WERI-Rb-1 (cell line): ENCODE data around the gene ZFHX3.

Source experiments
- DNase-seq: peaks from one replicate; pipeline ENCODE4 v3.0.0-alpha.2; 2020
- H3K27ac ChIP-seq: fragments of 250-450 bp; sonication (Bioruptor Pico); 2 replicates; pipeline ENCODE4 v1.5.1; 2020; ENCODE audit warnings: mild to moderate bottlenecking, moderate library complexity
- H3K27me3 ChIP-seq: fragments of 250-450 bp; sonication (Bioruptor Pico); 2 replicates; pipeline ENCODE4 v1.5.1; 2021; ENCODE audit warnings: mild to moderate bottlenecking, low read depth, moderate library complexity; ENCODE audit not compliant: insufficient read depth, severe bottlenecking
- H3K36me3 ChIP-seq: fragments of 250-450 bp; sonication (Bioruptor Pico); 2 replicates; pipeline ENCODE4 v1.5.1; 2020; ENCODE audit warnings: mild to moderate bottlenecking, moderate library complexity
- H3K4me3 ChIP-seq: 2 replicates; pipeline ENCODE4 v1.5.1; 2011; ENCODE audit warnings: low read depth, mild to moderate bottlenecking, control low read depth, low read length
- H3K9me3 ChIP-seq: fragments of 250-450 bp; sonication (Bioruptor Pico); 2 replicates; pipeline ENCODE4 v1.5.1; 2021; ENCODE audit warnings: mild to moderate bottlenecking, moderate library complexity; ENCODE audit not compliant: severe bottlenecking
- CTCF ChIP-seq: IDR thresholded peaks from 2 replicates; pipeline ENCODE4 v1.5.1; 2011; ENCODE audit warnings: low read depth, mild to moderate bottlenecking, control low read depth, inconsistent platforms, low read length

ZFHX3 gene

GRCh38 chr16:72969146-72969545 is 78.8 kb downstream of the ZFHX3 start:
- Histone ChIP-seq H3K27me3 (no peaks in the 10 kb centered on the region), H3K36me3 (no peaks in the 10 kb centered on the region; the same call in 1 of the 2 replicates), H3K27ac (no peak overlapping the region), H3K4me3 (no peak overlapping the region), H3K9me3 (no peaks in the 10 kb centered on the region)
- TF ChIP-seq CTCF = no peak
- DNase-seq = no peak

- H3K27me3 ChIP-seq = no peaks in the 10 kb centered on the region
- no peak for TF ChIP-seq CTCF
- H3K4me3 ChIP-seq = no peak overlapping the region
- no peaks in the 10 kb centered on the region for H3K36me3 ChIP-seq
- no peak for DNase-seq
- H3K27ac ChIP-seq = no peak overlapping the region
- H3K9me3 ChIP-seq = no peaks in the 10 kb centered on the region
Measured at GRCh38 chr16:72967941-72968340, 80.0 kb downstream of the ZFHX3 start.

- H3K27ac ChIP-seq = no peak overlapping the region
- no peak overlapping the region for H3K4me3 ChIP-seq
- no peak for DNase-seq
- H3K9me3 ChIP-seq = no peaks in the 10 kb centered on the region
- H3K36me3 ChIP-seq = peaks cover 9% of the 10 kb centered on the region
- no peaks in the 10 kb centered on the region for H3K27me3 ChIP-seq
- no peak for TF ChIP-seq CTCF
Measured at GRCh38 chr16:72963533-72964315, 84.2 kb downstream of the ZFHX3 start.

GRCh38 chr16:72962347-72962746 is 85.6 kb downstream of the ZFHX3 start:
- Histone ChIP-seq H3K9me3 (no peaks in the 10 kb centered on the region), H3K27ac (no peak overlapping the region), H3K36me3 (peaks cover 23% of the 10 kb centered on the region), H3K27me3 (no peaks in the 10 kb centered on the region), H3K4me3 (no peak overlapping the region)
- DNase-seq = no peak
- no peak for TF ChIP-seq CTCF

- H3K4me3 ChIP-seq = no peak overlapping the region
- no peaks in the 10 kb centered on the region for H3K27me3 ChIP-seq
- no peak overlapping the region; the same call in 1 of the 2 replicates for H3K27ac ChIP-seq
- no peak for DNase-seq
- H3K9me3 ChIP-seq = no peaks in the 10 kb centered on the region
- peaks cover 27% of the 10 kb centered on the region for H3K36me3 ChIP-seq
- TF ChIP-seq CTCF = no peak
Measured at GRCh38 chr16:72961863-72962262, 86.1 kb downstream of the ZFHX3 start.
